PC-3 (cell line): ENCODE results near the gene OR5K4. TPM values are rescaled to one million over a fixed set of nuclear protein-coding genes. Genes with fewer than 3 reads are reported as not detected.

ENCODE experiments used
- ATAC-seq: fragments of 200-7000 bp; cut with Tn5 transposase; 2 replicates; pipeline ENCODE4 v1.9.1; 2020; ENCODE audit warnings: mild to moderate bottlenecking, moderate library complexity
- BruUV-seq: library from RNA; stranded (reverse); fragments of 400-500 nt; replicated peaks from 2 replicates; lab custom pipeline; 2021; lab: Mats Ljungman, UMichigan
- CTCF ChIA-PET: fragments of 300-600 bp; sonication (Branson Sonifier 250); formaldehyde crosslinking; loops from one replicate; lab custom pipeline; 2022; ENCODE audit warnings: antibody characterized with exemption; lab: Charles Lee
- POLR2A ChIA-PET: fragments of 300-600 bp; sonication (Branson Sonifier 250); formaldehyde crosslinking; loops from one replicate; lab custom pipeline; 2022; ENCODE audit warnings: antibody characterized with exemption; ENCODE audit not compliant: unreplicated experiment; lab: Charles Lee
- DNase-seq: peaks from one replicate; pipeline ENCODE4 v3.0.0-alpha.2; 2015
- H2AFZ ChIP-seq: fragments of 300-600 bp; sonication (generic); 2 replicates; pipeline ENCODE4 v1.6.0; 2016; ENCODE audit warnings: antibody characterized with exemption, low read length
- H3F3A ChIP-seq: fragments of 300-600 bp; sonication (generic); one replicate; pipeline ENCODE4 v1.6.0; 2017; ENCODE audit warnings: antibody characterized with exemption, low read length, control low read depth, mild to moderate bottlenecking; ENCODE audit not compliant: unreplicated experiment
- H3K27ac ChIP-seq: fragments of 300-600 bp; sonication (generic); 2 replicates; pipeline ENCODE4 v1.5.1; 2016; ENCODE audit warnings: mild to moderate bottlenecking, low read length
- H3K27me3 ChIP-seq: fragments of 300-600 bp; sonication (generic); 2 replicates; pipeline ENCODE4 v1.6.1; 2016; ENCODE audit warnings: low read length, mixed read lengths
- H3K36me3 ChIP-seq: fragments of 300-600 bp; sonication (generic); 2 replicates; pipeline ENCODE4 v1.6.1; 2016; ENCODE audit warnings: low read depth, mixed run types, low read length, mixed read lengths
- H3K4me1 ChIP-seq: fragments of 300-600 bp; sonication (generic); 2 replicates; pipeline ENCODE4 v1.5.1; 2016; ENCODE audit warnings: low read length; ENCODE audit not compliant: insufficient read depth
- H3K4me2 ChIP-seq: fragments of 300-600 bp; sonication (generic); 2 replicates; pipeline ENCODE4 v1.6.0; 2016; ENCODE audit warnings: low read length
- H3K4me3 ChIP-seq: fragments of 300-600 bp; sonication (generic); 2 replicates; pipeline ENCODE4 v1.5.1; 2016; ENCODE audit warnings: mild to moderate bottlenecking, low read length, mixed read lengths
- H3K79me2 ChIP-seq: fragments of 300-600 bp; sonication (generic); 2 replicates; pipeline ENCODE4 v1.6.1; 2017; ENCODE audit warnings: low read length, mixed read lengths
- H3K9ac ChIP-seq: fragments of 300-600 bp; sonication (generic); 2 replicates; pipeline ENCODE4 v1.6.0; 2016; ENCODE audit warnings: mild to moderate bottlenecking, low read length
- H3K9me2 ChIP-seq: fragments of 300-600 bp; sonication (generic); replicated peaks from 2 replicates; pipeline ENCODE4 v1.6.1; 2016; ENCODE audit warnings: mixed run types, low read length, mixed read lengths
- H3K9me3 ChIP-seq: fragments of 300-600 bp; sonication (generic); 2 replicates; pipeline ENCODE4 v1.6.1; 2016; ENCODE audit warnings: low read length, mixed read lengths
- H4K20me1 ChIP-seq: fragments of 300-600 bp; sonication (generic); 2 replicates; pipeline ENCODE4 v1.6.1; 2016; ENCODE audit warnings: low read length, mixed read lengths
- CTCF ChIP-seq: fragments of 300-600 bp; sonication (generic); conservative IDR thresholded peaks from 2 replicates; pipeline ENCODE4 v1.5.1; 2017; ENCODE audit warnings: antibody characterized with exemption, low read depth, mild to moderate bottlenecking, low read length
- EZH2 ChIP-seq: fragments of 300-600 bp; sonication (generic); IDR thresholded peaks from one replicate; pipeline ENCODE4 v1.6.1; 2017; ENCODE audit warnings: antibody characterized with exemption, mild to moderate bottlenecking, low read length; ENCODE audit not compliant: unreplicated experiment
- EZH2phosphoT487 ChIP-seq: fragments of 300-600 bp; sonication (generic); IDR thresholded peaks from 2 replicates; pipeline ENCODE4 v1.6.1; 2018; ENCODE audit warnings: mild to moderate bottlenecking, antibody characterized with exemption, low read length, borderline replicate concordance
- intact Hi-C: fragments of 100-400 bp; cut with micrococcal nuclease; formaldehyde crosslinking; loops from 2 replicates; pipeline ENCODE4 v1.9.0; 2023
- total RNA-seq: library from RNA; depleted of rRNA; stranded (reverse); fragments of >200 nt; gene quantifications from 2 replicates; pipeline ENCODE4 v1.2.3, GENCODE V29; 2014; rRNA removed

Gene OR5K4
- total RNA-seq, 1 experiment from 2014 or later, result not detected

- no peak overlapping the region for H2AFZ ChIP-seq
- no peaks in the 10 kb centered on the region for H4K20me1 ChIP-seq
- POLR2A ChIA-PET, result no interaction called here
- H3K27me3 ChIP-seq, result peaks cover under 1% of the 10 kb centered on the region; the same call in 1 of the 2 replicates
- DNase-seq (no peak), ATAC-seq (no peak)
- peaks cover 8% of the 10 kb centered on the region for H3K9me3 ChIP-seq
- H3F3A ChIP-seq, result no peaks in the 10 kb centered on the region
- H3K9ac ChIP-seq, result no peak overlapping the region
- no peak overlapping the region for H3K27ac ChIP-seq
- no peaks in the 10 kb centered on the region for H3K9me2 ChIP-seq
- no peaks in the 10 kb centered on the region for H3K4me1 ChIP-seq
- no peaks in the 10 kb centered on the region for H3K36me3 ChIP-seq
- TF ChIP-seq EZH2, result no peak
- no peak for TF ChIP-seq EZH2phosphoT487
- no peak for TF ChIP-seq CTCF
- intact Hi-C loops, result no loop called here
- H3K4me2 ChIP-seq, result no peak overlapping the region
- no peaks in the 10 kb centered on the region for H3K79me2 ChIP-seq
- CTCF ChIA-PET, result no interaction called here
- no peak overlapping the region for H3K4me3 ChIP-seq
- BruUV-seq, result no TSS peak
Measured at GRCh38 chr3:98402507-98402906, 48.9 kb downstream of the OR5K4 start.

- BruUV-seq, result no TSS peak
- Histone ChIP-seq H3K4me2 (no peak overlapping the region), H4K20me1 (no peaks in the 10 kb centered on the region), H3F3A (no peaks in the 10 kb centered on the region), H3K27ac (no peak overlapping the region), H3K4me3 (no peak overlapping the region), H2AFZ (no peak overlapping the region), H3K27me3 (no peaks in the 10 kb centered on the region; the same call in 1 of the 2 replicates), H3K9ac (no peak overlapping the region), H3K4me1 (no peaks in the 10 kb centered on the region), H3K9me2 (no peaks in the 10 kb centered on the region), H3K79me2 (no peaks in the 10 kb centered on the region), H3K9me3 (peaks cover 8% of the 10 kb centered on the region), H3K36me3 (no peaks in the 10 kb centered on the region)
- no peak for DNase-seq
- intact Hi-C loops, result no loop called here
- ChIA-PET POLR2A (no interaction called here), CTCF (no interaction called here)
- no peak for ATAC-seq
- no peak for TF ChIP-seq EZH2phosphoT487
- TF ChIP-seq EZH2, result no peak
- TF ChIP-seq CTCF, result no peak
Measured at GRCh38 chr3:98404010-98404409, 50.4 kb downstream of the OR5K4 start.

Other genes with a start within 250 kb of the OR5K4 start
- gene OR5H1, start 223.1 kb upstream of the OR5K4 start, total RNA-seq, result not detected in 2 replicates
- gene OR5H14, start 206.4 kb upstream of the OR5K4 start, total RNA-seq, result not detected in 2 replicates
- not detected in 2 replicates for gene OR5H15, start 187.2 kb upstream of the OR5K4 start, total RNA-seq
- not detected in 2 replicates for gene OR5H6, start 89.6 kb upstream of the OR5K4 start, total RNA-seq
- not detected in 2 replicates for gene OR5H2, start 71.3 kb upstream of the OR5K4 start, total RNA-seq
- gene OR5K3, start 36.8 kb downstream of the OR5K4 start, total RNA-seq, result not detected in 2 replicates
- not detected in 2 replicates for gene OR5K1, start 109.3 kb downstream of the OR5K4 start, total RNA-seq
- not detected in 2 replicates for gene OR5K2, start 143.8 kb downstream of the OR5K4 start, total RNA-seq
- gene CLDND1, start 169.0 kb downstream of the OR5K4 start, total RNA-seq, result 76.4 and 81.1 TPM in 2 replicates
- gene GPR15, start 178.1 kb downstream of the OR5K4 start, total RNA-seq, result not detected in 2 replicates
- 62.0 and 86.2 TPM in 2 replicates for gene CPOX, start 239.8 kb downstream of the OR5K4 start, total RNA-seq